ENCODE data around the gene SMTN. TPM values are rescaled to one million over a fixed set of nuclear protein-coding genes. Genes with fewer than 3 reads are reported as not detected.

SMTN gene
- 13.9 and 17.9 TPM in 2 replicates for total RNA-seq

DNA sequence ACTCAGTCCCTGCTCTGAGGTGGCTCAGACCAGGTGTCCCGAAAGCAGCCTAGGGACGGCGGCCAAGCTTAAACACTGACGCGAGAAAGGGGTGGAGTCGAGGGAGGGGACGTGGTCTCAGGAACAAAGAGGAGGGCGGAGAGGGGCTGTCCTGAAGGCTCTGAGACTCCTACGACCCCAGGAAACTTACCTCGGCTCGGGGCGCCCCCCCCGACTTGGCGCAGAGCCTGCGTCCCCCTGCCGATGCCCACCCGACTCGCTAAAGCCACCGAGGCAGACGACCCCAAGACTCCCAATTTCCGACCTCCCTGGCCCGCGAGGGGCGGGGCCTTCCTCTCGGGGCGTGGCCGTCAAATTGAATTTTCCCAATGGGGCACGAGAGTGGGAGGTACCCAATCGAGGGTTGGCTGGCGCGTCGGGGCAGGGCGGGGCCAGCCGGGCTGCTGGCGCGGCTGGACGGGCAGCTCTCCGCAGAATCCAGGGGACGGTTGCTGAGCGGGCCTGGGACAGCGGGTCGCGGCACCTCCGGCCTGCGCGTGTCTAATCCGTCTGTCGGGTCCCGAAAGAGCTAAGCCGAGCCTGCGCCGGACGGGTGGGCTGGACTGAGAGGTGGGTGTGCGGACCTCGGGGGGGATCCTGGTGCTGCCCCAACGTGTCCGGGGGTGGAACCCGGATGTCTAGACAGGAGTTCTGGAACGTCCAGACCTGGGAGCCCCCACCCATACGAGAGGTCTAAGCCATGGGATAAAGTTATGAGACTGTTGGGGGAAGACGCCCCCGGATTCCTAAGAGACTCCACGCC, at the start of gene SMTN:
Gene SMTN, plus strand, starts transcription at position 471 of the 802 bp plus-strand sequence. CDS start 1,941 bp downstream, outside the sequence.
- H3K9me3 Mint-ChIP-seq: no peaks in the 10 kb centered on the region
- DNase-seq: peak; percentile 98
- intact Hi-C loops (cut with micrococcal nuclease): loop anchor here (5.0 to 10.0 kb wide), 4 partner anchors 211 to 671 kb away; partner anchors contain the start of genes DEPDC5, PATZ1, PIK3IP1 and PRR14L
- H3K36me3 Mint-ChIP-seq (ENCODE audit: low read depth): no peaks in the 10 kb centered on the region
- peak within 1 kb of the TSS; percentile 78 for H3K27ac Mint-ChIP-seq
- peak within 1 kb of the TSS; percentile 91 for H3K4me3 Mint-ChIP-seq
- no peaks in the 10 kb centered on the region for H3K27me3 Mint-ChIP-seq
- H3K4me1 Mint-ChIP-seq: peaks cover 35% of the 10 kb centered on the region

DNA sequence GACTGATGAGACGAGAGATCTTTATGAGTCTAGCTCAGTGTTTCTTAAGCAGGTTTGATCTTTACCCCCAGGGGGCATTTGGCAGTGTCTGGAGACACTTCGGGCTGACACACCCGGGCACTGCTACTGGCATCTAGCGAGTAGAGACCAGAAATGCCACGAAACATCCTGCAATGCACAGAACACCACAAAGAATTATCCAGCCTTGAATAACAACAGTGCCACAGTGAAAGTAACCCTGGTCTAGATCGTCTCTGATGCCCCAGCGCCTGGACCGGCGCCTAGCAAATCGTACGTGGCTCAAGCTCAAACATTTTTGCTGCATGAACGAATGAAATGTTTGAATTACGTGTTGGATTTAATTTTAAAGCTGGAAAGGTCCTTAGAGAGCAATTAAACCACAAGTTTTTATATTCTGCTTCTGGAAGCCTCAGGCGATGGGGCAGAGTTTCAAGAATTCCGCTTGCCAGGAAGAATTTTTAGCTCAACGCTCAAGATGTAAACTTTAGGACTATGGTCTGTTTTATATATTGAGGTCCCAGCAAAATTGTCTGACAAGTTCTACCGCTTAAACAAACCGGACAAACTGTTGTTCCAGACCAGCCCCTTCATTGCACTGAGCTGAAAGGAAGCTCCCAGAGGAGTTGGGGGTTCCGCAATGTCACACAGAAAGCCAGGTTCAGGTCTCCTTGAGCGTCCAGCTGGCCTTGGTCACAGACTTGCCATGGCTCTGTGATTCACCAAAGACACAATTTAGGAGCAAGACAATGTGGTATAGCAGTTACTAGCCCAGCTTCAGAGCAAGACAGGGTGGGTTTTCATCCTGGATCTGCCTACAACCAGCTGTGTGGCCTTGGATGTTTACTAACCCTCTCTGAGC, 44.2 kb upstream of the SMTN start:
- Mint-ChIP-seq H3K4me3 (no peak overlapping the region), H3K36me3 (ENCODE audit: low read depth) (no peaks in the 10 kb centered on the region), H3K9me3 (no peaks in the 10 kb centered on the region), H3K27me3 (peaks cover 7% of the 10 kb centered on the region), H3K4me1 (no peaks in the 10 kb centered on the region), H3K27ac (no peak overlapping the region)
- intact Hi-C loops (cut with micrococcal nuclease): no loop called here
- DNase-seq: no peak

DNA sequence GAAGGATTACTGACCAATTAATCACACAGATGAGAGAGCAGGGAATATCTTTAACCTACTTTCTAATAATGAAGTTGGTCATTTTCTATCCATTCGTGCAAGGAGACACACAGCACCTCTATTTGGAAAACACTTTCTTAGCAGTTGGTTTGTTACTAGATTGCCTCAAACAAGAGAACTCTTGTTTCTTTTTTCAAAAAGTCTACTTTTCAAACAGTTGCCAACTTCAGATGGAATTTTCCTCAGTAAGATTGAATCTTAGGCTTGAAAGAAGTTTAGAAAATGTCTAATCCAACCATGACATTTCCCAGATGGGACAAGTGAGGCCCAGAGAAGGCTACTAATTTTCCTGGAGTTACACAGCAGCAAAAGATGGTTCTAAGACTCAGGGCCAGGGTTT, 42.4 kb upstream of the SMTN start:
- DNase-seq: no peak
- no peak overlapping the region for H3K27ac Mint-ChIP-seq
- no peaks in the 10 kb centered on the region for H3K36me3 Mint-ChIP-seq (ENCODE audit: low read depth)
- H3K4me3 Mint-ChIP-seq: no peak overlapping the region
- intact Hi-C loops (cut with micrococcal nuclease): no loop called here
- no peaks in the 10 kb centered on the region for H3K9me3 Mint-ChIP-seq
- H3K27me3 Mint-ChIP-seq: peaks cover 6% of the 10 kb centered on the region
- H3K4me1 Mint-ChIP-seq: no peaks in the 10 kb centered on the region

DNA sequence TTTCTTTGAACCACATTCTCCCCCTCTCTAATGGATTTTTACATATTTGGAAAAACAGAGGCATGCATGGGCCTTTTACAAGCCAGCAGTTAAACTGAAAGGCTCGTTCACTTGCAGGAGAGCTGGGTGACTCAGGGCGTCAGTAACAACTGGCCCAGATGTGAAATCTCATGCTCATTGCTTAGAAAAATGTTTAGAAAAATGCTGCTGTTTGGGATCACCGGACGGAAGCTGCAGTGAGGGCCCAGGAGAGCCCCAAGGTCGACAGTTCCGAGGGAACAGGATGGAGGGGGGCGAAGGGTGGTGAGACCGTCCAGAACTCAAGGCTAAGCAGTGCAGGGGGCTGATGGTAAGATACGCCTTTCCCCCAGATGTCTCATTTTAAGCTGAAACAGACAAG, 41.7 kb upstream of the SMTN start:
- Mint-ChIP-seq H3K27ac (no peak overlapping the region), H3K4me1 (no peaks in the 10 kb centered on the region), H3K4me3 (no peak overlapping the region), H3K9me3 (no peaks in the 10 kb centered on the region), H3K36me3 (ENCODE audit: low read depth) (no peaks in the 10 kb centered on the region), H3K27me3 (peaks cover 6% of the 10 kb centered on the region)
- DNase-seq: no peak
- intact Hi-C loops (cut with micrococcal nuclease): no loop called here

DNA sequence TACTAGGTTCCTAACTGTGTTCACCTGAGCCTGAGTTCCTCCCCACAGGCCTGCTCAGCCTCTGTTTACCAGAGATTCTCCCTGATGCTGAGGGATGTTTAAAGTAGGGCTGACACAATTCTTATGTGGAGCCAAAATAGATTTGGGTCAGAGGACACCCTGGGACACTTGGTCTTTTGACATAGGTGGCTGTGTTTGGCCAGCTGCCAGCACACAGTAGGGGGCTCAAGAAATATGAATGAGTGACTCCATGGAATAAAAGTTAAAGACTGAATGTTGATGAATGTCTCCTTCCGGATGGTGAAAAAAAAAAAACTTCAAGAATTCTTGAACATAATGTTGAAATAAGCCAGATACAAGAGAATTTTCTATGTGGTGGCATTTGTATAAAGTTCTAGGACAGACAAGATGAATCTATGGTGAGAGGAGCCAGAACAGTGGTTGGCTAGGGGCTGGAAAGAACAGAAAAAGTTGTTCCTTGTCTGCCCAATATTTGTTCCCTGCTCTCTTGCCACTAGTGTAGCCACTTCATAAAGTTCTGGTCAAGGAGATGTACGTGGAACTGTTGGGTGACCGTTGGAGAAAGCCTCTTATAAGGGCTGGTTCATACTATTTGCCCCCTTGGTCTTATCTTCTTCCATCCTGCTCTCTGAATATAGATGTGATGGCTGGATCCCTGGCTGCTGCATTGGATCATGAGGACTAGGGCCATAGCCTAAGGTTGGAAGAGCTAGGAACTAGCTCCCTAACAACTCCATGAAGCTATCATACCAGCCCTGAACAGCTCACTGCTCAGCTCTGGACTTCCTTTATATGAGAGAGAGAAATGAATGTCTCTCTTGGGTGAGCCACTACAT, 40.3 kb upstream of the SMTN start:
- Mint-ChIP-seq H3K27me3 (peaks cover 6% of the 10 kb centered on the region), H3K4me3 (no peak overlapping the region), H3K27ac (no peak overlapping the region), H3K9me3 (no peaks in the 10 kb centered on the region), H3K4me1 (no peaks in the 10 kb centered on the region), H3K36me3 (ENCODE audit: low read depth) (no peaks in the 10 kb centered on the region)
- DNase-seq: no peak
- intact Hi-C loops (cut with micrococcal nuclease): no loop called here

GRCh38 chr22:31044262-31044861, 36.8 kb upstream of the SMTN start:
- H3K27me3 Mint-ChIP-seq: no peaks in the 10 kb centered on the region
- no peak overlapping the region for H3K27ac Mint-ChIP-seq
- H3K4me1 Mint-ChIP-seq: no peaks in the 10 kb centered on the region
- intact Hi-C loops (cut with micrococcal nuclease): no loop called here
- no peaks in the 10 kb centered on the region for H3K36me3 Mint-ChIP-seq (ENCODE audit: low read depth)
- DNase-seq: no peak
- H3K9me3 Mint-ChIP-seq: no peaks in the 10 kb centered on the region
- no peak overlapping the region for H3K4me3 Mint-ChIP-seq

- no peaks in the 10 kb centered on the region for H3K36me3 Mint-ChIP-seq (ENCODE audit: low read depth)
- intact Hi-C loops (cut with micrococcal nuclease): no loop called here
- no peak overlapping the region for H3K27ac Mint-ChIP-seq
- H3K9me3 Mint-ChIP-seq: no peaks in the 10 kb centered on the region
- no peak for DNase-seq
- H3K27me3 Mint-ChIP-seq: no peaks in the 10 kb centered on the region
- no peak overlapping the region for H3K4me3 Mint-ChIP-seq
- no peaks in the 10 kb centered on the region for H3K4me1 Mint-ChIP-seq
Observed at GRCh38 chr22:31045900-31046538, 35.1 kb upstream of the SMTN start.

DNA sequence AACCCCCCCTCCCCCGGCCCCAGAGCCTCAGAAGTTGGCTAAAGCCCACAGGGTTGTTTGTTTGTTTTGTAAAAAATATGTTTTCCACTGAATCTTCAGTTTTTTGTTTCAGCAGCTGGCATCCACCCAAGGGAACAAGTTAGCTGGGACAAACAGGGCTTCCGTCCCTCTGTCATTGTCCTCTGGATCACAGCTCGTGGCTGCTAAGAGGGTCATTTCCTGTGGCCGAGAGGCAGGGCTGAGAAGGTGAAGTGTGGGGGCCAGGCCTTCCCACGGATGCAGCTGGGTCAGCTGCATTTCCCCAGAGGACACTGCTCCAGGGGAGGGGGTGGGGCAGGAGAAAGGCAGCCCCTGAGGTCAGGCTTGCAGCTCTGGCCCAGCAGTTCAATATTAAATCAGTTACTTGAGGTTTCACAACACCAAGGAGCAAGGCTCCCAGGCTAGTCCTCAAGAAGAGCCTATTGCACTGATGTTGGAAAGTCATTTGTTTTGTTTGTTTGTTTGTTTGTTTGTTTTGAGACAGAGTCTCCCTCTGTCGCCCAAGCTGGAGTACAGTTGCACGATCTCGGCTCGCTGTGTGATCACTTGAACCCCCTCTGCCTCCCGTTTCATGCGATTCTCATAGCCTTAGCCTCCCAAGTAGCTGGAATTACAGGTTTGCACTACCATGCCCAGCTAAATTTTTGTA, 34.4 kb upstream of the SMTN start:
- Mint-ChIP-seq H3K36me3 (ENCODE audit: low read depth) (no peaks in the 10 kb centered on the region), H3K4me1 (no peaks in the 10 kb centered on the region), H3K27ac (no peak overlapping the region), H3K4me3 (no peak overlapping the region), H3K27me3 (no peaks in the 10 kb centered on the region), H3K9me3 (no peaks in the 10 kb centered on the region)
- intact Hi-C loops (cut with micrococcal nuclease): no loop called here
- no peak for DNase-seq

GRCh38 chr22:31048570-31048969, 32.5 kb upstream of the SMTN start:
- H3K27me3 Mint-ChIP-seq: no peaks in the 10 kb centered on the region
- no peak for DNase-seq
- H3K4me3 Mint-ChIP-seq: no peak overlapping the region
- no peaks in the 10 kb centered on the region for H3K4me1 Mint-ChIP-seq
- H3K36me3 Mint-ChIP-seq (ENCODE audit: low read depth): no peaks in the 10 kb centered on the region
- no peaks in the 10 kb centered on the region for H3K9me3 Mint-ChIP-seq
- no peak overlapping the region for H3K27ac Mint-ChIP-seq
- intact Hi-C loops (cut with micrococcal nuclease): no loop called here

DNA sequence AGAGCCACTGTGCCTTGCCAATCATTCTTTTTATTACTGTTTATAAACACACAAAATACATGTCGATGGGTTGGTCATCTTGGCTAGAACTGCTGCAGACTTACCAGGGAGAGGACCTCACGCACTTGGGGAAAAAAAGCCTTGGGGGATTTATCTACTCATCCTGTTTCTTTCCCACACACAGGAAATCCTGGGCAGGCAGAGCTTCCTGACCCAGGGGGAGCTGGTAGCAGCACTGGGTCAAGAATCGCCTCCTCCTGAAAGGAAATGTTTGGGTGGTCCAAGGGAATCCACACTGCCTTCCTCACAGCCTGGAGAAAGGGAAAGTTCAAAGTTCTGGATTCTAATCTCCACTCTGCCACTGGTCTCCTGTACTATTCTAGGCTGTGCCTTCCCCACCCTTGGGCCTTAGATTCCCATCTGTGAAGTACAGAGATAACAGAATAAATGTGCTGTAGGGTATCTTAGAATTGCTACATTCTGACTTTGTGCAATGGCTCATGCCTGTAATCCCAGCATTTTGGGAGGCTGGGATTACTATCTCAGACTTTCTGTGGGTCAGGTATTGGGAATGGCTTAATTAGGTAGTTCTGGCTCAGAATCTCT, 31.2 kb upstream of the SMTN start:
- Mint-ChIP-seq H3K4me3 (no peak overlapping the region), H3K4me1 (no peaks in the 10 kb centered on the region), H3K9me3 (no peaks in the 10 kb centered on the region), H3K27ac (no peak overlapping the region), H3K36me3 (ENCODE audit: low read depth) (no peaks in the 10 kb centered on the region), H3K27me3 (no peaks in the 10 kb centered on the region)
- DNase-seq: no peak
- intact Hi-C loops (cut with micrococcal nuclease): no loop called here

DNA sequence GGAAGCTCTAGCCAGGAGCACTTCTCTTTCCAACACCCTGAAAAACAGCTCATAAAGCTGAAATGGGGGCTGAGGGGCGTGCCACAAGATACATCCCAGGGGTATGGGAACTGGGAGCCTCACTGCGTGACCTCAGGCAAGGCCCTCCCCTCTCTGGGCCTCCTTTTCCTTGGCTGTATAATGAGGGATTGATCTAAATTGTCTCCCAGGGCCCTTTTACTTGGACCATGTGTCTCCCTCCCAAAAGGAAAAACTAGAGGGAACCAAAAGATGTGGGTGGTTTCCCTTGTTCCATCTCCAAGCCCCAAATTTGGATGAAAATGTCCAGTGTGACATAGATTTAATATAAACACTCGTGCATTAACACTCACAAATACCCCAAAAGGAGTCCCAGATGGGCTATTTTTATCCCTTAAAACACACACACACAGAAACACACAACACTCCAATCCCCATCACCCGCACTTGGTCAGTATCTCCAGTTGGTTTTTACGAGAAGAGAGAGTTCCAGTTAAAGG, 25.9 kb upstream of the SMTN start:
- H3K9me3 Mint-ChIP-seq: no peaks in the 10 kb centered on the region

GRCh38 chr22:31055635-31056159, 25.4 kb upstream of the SMTN start:
- intact Hi-C loops (cut with micrococcal nuclease): no loop called here
- no peak overlapping the region for H3K4me3 Mint-ChIP-seq
- no peak for DNase-seq
- H3K9me3 Mint-ChIP-seq: no peaks in the 10 kb centered on the region
- H3K27ac Mint-ChIP-seq: no peak overlapping the region
- no peaks in the 10 kb centered on the region for H3K4me1 Mint-ChIP-seq
- H3K36me3 Mint-ChIP-seq (ENCODE audit: low read depth): no peaks in the 10 kb centered on the region
- no peaks in the 10 kb centered on the region for H3K27me3 Mint-ChIP-seq

More for the DNA sequence above, 25.9 kb upstream of the SMTN start:
- no peaks in the 10 kb centered on the region for H3K4me1 Mint-ChIP-seq
- no peaks in the 10 kb centered on the region for H3K27me3 Mint-ChIP-seq
- H3K4me3 Mint-ChIP-seq: no peak overlapping the region
- DNase-seq: no peak
- intact Hi-C loops (cut with micrococcal nuclease): no loop called here
- H3K27ac Mint-ChIP-seq: no peak overlapping the region
- H3K36me3 Mint-ChIP-seq (ENCODE audit: low read depth): no peaks in the 10 kb centered on the region

Measured in activated CD4-positive, alpha-beta T cell treated with anti-CD3 and anti-CD28 coated beads, Interleukin-2, amount 10 ng/mL, durations not matched to agents 24 days and 14 days (primary cell).